ENCODE results near the gene MYOT. TPM values are rescaled to one million over a fixed set of nuclear protein-coding genes. Genes with fewer than 3 reads are reported as not detected.

MYOT gene
- total RNA-seq, 2 experiments from 2014 or later: not detected

DNA sequence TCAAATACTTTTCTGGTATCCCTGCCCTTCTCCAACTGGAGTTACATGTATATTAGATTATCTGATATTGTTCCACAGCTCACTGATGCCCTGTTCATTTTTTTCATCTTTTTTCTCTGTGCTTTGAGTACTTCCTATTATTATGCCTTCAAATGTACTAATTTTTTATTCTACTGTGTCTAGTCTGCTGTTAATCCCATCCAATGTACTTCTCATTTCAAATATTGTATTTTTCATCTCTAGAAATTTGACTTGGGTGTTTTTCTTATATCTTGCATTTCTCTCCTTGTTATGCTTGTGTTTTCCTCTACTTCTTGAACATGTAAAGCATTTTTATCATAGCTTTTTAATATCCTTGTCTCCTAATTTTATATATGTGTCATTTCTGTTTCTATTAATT lies 41.6 kb upstream of the MYOT start:
- no peaks in the 10 kb centered on the region for H3K27me3 Mint-ChIP-seq
- DNase-seq: no peak
- no peaks in the 10 kb centered on the region for H3K9me3 Mint-ChIP-seq
- ChIA-PET POLR2A (no interaction called here), CTCF (interaction anchor here (2.7 kb wide), 1 partner anchor 47 kb away, joined by 11 read pairs; no protein-coding TSS in a partner anchor)
- peaks cover 1% of the 10 kb centered on the region for H3K36me3 Mint-ChIP-seq (ENCODE audit: low read depth)
- no peak overlapping the region for H3K4me3 Mint-ChIP-seq
- no peak overlapping the region for H3K27ac Mint-ChIP-seq
- TF ChIP-seq, protein P1, sequence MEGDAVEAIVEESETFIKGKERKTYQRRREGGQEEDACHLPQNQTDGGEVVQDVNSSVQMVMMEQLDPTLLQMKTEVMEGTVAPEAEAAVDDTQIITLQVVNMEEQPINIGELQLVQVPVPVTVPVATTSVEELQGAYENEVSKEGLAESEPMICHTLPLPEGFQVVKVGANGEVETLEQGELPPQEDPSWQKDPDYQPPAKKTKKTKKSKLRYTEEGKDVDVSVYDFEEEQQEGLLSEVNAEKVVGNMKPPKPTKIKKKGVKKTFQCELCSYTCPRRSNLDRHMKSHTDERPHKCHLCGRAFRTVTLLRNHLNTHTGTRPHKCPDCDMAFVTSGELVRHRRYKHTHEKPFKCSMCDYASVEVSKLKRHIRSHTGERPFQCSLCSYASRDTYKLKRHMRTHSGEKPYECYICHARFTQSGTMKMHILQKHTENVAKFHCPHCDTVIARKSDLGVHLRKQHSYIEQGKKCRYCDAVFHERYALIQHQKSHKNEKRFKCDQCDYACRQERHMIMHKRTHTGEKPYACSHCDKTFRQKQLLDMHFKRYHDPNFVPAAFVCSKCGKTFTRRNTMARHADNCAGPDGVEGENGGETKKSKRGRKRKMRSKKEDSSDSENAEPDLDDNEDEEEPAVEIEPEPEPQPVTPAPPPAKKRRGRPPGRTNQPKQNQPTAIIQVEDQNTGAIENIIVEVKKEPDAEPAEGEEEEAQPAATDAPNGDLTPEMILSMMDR (IDR thresholded peaks at IDR 0.05): no peak
- ATAC-seq: no peak
- H3K4me1 Mint-ChIP-seq (ENCODE audit: low read depth): no peaks in the 10 kb centered on the region
- intact Hi-C loops (cut with micrococcal nuclease): no loop called here

DNA sequence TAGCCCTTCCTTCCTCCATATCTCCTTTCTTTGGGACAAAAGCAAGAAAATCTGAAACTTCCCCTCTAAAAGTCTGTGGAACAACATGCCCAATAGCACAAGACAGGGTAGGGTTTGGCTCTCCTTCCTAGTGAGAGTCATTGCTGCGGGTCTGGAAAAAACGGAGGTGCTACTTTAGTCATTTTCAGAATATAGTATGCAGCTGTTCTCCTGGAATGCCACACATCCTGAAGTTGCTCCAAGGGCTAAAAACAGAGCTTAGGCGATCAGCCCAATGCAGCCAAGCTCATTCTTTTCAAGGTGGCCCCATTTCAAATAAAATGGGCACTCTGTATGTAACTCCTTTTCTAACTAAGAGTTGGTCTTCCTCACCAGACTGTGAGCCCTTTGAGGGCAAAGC lies 39.5 kb upstream of the MYOT start:
- TF ChIP-seq, protein P1 (IDR thresholded peaks at IDR 0.05): no peak
- intact Hi-C loops (cut with micrococcal nuclease): no loop called here
- POLR2A ChIA-PET: no interaction called here
- CTCF ChIA-PET: interaction anchor here (1.4 kb wide), 1 partner anchor 10 kb away, joined by 6 read pairs; no protein-coding TSS in a partner anchor
- H3K27me3 Mint-ChIP-seq: no peaks in the 10 kb centered on the region
- no peak for DNase-seq
- no peaks in the 10 kb centered on the region for H3K9me3 Mint-ChIP-seq
- no peak overlapping the region for H3K4me3 Mint-ChIP-seq
- peaks cover 1% of the 10 kb centered on the region for H3K36me3 Mint-ChIP-seq (ENCODE audit: low read depth)
- no peak overlapping the region for H3K27ac Mint-ChIP-seq
- H3K4me1 Mint-ChIP-seq (ENCODE audit: low read depth): no peaks in the 10 kb centered on the region
- no peak for ATAC-seq

DNA sequence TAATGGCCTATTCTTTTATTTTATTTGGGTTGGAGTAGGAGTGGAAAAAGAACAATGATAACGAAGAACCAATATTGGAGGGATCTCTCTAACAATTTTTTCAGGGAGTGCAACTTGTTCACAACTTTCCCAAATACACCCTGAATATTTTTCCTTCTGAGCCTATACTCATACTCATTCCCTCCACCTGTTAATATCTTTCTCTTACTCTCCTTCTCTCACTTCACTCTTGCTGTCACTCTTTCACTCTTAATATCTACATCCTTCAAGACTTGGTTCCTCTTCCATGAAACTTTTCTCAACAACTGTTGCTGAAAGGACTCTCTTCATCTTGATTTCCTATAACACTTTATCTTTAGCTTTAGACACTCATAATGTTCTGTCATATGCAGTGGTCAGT lies 39.0 kb upstream of the MYOT start:
- no peaks in the 10 kb centered on the region for H3K4me1 Mint-ChIP-seq (ENCODE audit: low read depth)
- DNase-seq (no peak), ATAC-seq (no peak)
- intact Hi-C loops (cut with micrococcal nuclease): no loop called here
- ChIA-PET CTCF (interaction anchor here (1.4 kb wide), 1 partner anchor 10 kb away, joined by 6 read pairs; no protein-coding TSS in a partner anchor), POLR2A (no interaction called here)
- peaks cover 1% of the 10 kb centered on the region for H3K36me3 Mint-ChIP-seq (ENCODE audit: low read depth)
- H3K27me3 Mint-ChIP-seq: no peaks in the 10 kb centered on the region
- H3K27ac Mint-ChIP-seq: no peak overlapping the region
- H3K4me3 Mint-ChIP-seq: no peak overlapping the region
- TF ChIP-seq, protein P1 (IDR thresholded peaks at IDR 0.05): no peak
- no peaks in the 10 kb centered on the region for H3K9me3 Mint-ChIP-seq

DNA sequence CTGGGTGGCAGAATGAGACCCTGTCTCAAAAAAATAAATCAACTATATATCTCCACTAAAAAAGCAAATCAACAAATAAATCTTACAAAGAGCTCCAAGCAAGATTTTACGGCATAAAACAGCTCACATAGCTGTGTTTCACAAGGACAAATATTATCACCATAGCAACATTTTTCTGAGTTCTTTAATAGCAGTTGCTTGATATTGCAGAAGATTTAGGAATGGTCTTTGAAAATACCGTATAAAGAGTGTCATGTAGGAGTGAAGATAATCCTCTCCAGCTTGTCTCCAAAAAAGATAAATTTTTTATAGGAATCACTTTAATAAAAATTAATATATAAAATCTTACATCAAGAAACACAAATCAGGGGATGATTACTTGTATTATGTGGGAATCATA lies 36.6 kb upstream of the MYOT start:
- H3K4me1 Mint-ChIP-seq (ENCODE audit: low read depth): no peaks in the 10 kb centered on the region
- TF ChIP-seq, protein P1 (IDR thresholded peaks at IDR 0.05): no peak
- ATAC-seq (no peak), DNase-seq (no peak)
- ChIA-PET POLR2A (no interaction called here), CTCF (interaction anchor here (1.3 kb wide), 1 partner anchor 52 kb away, joined by 6 read pairs; no protein-coding TSS in a partner anchor)
- H3K27ac Mint-ChIP-seq: no peak overlapping the region
- no peaks in the 10 kb centered on the region for H3K36me3 Mint-ChIP-seq (ENCODE audit: low read depth)
- no peak overlapping the region for H3K4me3 Mint-ChIP-seq
- H3K9me3 Mint-ChIP-seq: no peaks in the 10 kb centered on the region
- intact Hi-C loops (cut with micrococcal nuclease): no loop called here
- H3K27me3 Mint-ChIP-seq: no peaks in the 10 kb centered on the region

GRCh38 chr5:137831526-137831925 lies 36.1 kb upstream of the MYOT start:
- no peak for ATAC-seq
- H3K9me3 Mint-ChIP-seq: no peaks in the 10 kb centered on the region
- H3K4me3 Mint-ChIP-seq: no peak overlapping the region
- TF ChIP-seq, protein P1 (IDR thresholded peaks at IDR 0.05): no peak
- no peaks in the 10 kb centered on the region for H3K36me3 Mint-ChIP-seq (ENCODE audit: low read depth)
- ChIA-PET POLR2A (no interaction called here), CTCF (no interaction called here)
- DNase-seq: no peak
- intact Hi-C loops (cut with micrococcal nuclease): no loop called here
- H3K27ac Mint-ChIP-seq: no peak overlapping the region
- H3K4me1 Mint-ChIP-seq (ENCODE audit: low read depth): no peaks in the 10 kb centered on the region
- no peaks in the 10 kb centered on the region for H3K27me3 Mint-ChIP-seq
